ENCODE measurements around the gene ALCAM.

Gene ALCAM

GRCh38 chr3:105496343-105496742, 129.6 kb downstream of the ALCAM start:
- DNase-seq (ENCODE audit: low read depth): no peak
- TF ChIP-seq, protein P1, sequence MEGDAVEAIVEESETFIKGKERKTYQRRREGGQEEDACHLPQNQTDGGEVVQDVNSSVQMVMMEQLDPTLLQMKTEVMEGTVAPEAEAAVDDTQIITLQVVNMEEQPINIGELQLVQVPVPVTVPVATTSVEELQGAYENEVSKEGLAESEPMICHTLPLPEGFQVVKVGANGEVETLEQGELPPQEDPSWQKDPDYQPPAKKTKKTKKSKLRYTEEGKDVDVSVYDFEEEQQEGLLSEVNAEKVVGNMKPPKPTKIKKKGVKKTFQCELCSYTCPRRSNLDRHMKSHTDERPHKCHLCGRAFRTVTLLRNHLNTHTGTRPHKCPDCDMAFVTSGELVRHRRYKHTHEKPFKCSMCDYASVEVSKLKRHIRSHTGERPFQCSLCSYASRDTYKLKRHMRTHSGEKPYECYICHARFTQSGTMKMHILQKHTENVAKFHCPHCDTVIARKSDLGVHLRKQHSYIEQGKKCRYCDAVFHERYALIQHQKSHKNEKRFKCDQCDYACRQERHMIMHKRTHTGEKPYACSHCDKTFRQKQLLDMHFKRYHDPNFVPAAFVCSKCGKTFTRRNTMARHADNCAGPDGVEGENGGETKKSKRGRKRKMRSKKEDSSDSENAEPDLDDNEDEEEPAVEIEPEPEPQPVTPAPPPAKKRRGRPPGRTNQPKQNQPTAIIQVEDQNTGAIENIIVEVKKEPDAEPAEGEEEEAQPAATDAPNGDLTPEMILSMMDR (IDR thresholded peaks at IDR 0.05; ENCODE audit: low read depth, low read length, missing control alignments): no peak
- H3K4me3 ChIP-seq (ENCODE audit: low read depth, low read length): no peak overlapping the region

- TF ChIP-seq, protein P1 (IDR thresholded peaks at IDR 0.05; ENCODE audit: low read depth, low read length, missing control alignments): no peak
- DNase-seq (ENCODE audit: low read depth): no peak
- no peak overlapping the region for H3K4me3 ChIP-seq (ENCODE audit: low read depth, low read length)
Measured at GRCh38 chr3:105497386-105497785, 130.7 kb downstream of the ALCAM start.

DNA sequence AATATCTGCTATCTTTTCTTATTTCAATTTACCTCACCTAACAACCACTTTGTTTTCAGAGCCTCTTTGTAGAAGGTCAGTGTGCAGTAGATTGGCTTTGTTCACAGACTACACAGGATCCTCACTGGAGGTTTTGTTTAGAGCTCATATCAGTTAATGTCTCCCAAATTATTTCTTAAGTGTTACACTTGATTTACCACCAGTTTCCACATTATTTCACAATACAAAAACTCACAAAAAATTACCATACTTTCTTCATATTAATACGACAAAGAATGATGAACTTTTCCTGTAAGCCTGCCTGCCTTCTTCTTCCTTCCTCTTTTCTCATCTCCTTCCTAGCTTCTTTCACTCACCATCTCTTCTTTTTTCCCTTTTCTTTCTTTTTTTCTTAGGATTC, 133.3 kb downstream of the ALCAM start:
- TF ChIP-seq, protein P1 (IDR thresholded peaks at IDR 0.05; ENCODE audit: low read depth, low read length, missing control alignments): no peak
- H3K4me3 ChIP-seq (ENCODE audit: low read depth, low read length): no peak overlapping the region
- DNase-seq (ENCODE audit: low read depth): no peak

GRCh38 chr3:105502333-105502732, 135.6 kb downstream of the ALCAM start:
- TF ChIP-seq, protein P1 (IDR thresholded peaks at IDR 0.05; ENCODE audit: low read depth, low read length, missing control alignments): no peak
- H3K4me3 ChIP-seq (ENCODE audit: low read depth, low read length): no peak overlapping the region

GRCh38 chr3:105503191-105503593, 136.5 kb downstream of the ALCAM start:
- TF ChIP-seq, protein P1 (IDR thresholded peaks at IDR 0.05; ENCODE audit: low read depth, low read length, missing control alignments): no peak
- no peak for DNase-seq (ENCODE audit: low read depth)
- H3K4me3 ChIP-seq (ENCODE audit: low read depth, low read length): no peak overlapping the region

More at GRCh38 chr3:105502333-105502732, 135.6 kb downstream of the ALCAM start:
- no peak for DNase-seq (ENCODE audit: low read depth)

- TF ChIP-seq, protein P1 (IDR thresholded peaks at IDR 0.05; ENCODE audit: low read depth, low read length, missing control alignments): no peak
- no peak for DNase-seq (ENCODE audit: low read depth)
- no peak overlapping the region for H3K4me3 ChIP-seq (ENCODE audit: low read depth, low read length)
Measured at GRCh38 chr3:105504440-105504951, 137.8 kb downstream of the ALCAM start.

GRCh38 chr3:105505170-105505569, 138.5 kb downstream of the ALCAM start:
- TF ChIP-seq, protein P1 (IDR thresholded peaks at IDR 0.05; ENCODE audit: low read depth, low read length, missing control alignments): no peak
- no peak overlapping the region for H3K4me3 ChIP-seq (ENCODE audit: low read depth, low read length)
- no peak for DNase-seq (ENCODE audit: low read depth)
